SK-N-MC (cell line): ENCODE data around the gene TMC1.

Experiments used
- DNase-seq: peaks from one replicate; pipeline ENCODE4 v3.0.0-alpha.2; 2011; ENCODE audit warnings: low read depth, low spot score
- H3K27ac ChIP-seq: fragments of 200-600 bp; sonication (generic); 2 replicates; pipeline ENCODE4 v1.5.1; 2016; ENCODE audit warnings: mixed run types
- H3K36me3 ChIP-seq: fragments of 200-600 bp; sonication (generic); 2 replicates; pipeline ENCODE4 v1.6.1; 2017; ENCODE audit warnings: antibody characterized with exemption, low read length, mixed read lengths; ENCODE audit not compliant: insufficient read depth
- H3K4me3 ChIP-seq: fragments of 200-600 bp; sonication (generic); 2 replicates; pipeline ENCODE4 v1.5.1; 2016
- H3K9ac ChIP-seq: fragments of 200-600 bp; sonication (generic); 2 replicates; pipeline ENCODE4 v1.8.0; 2017; ENCODE audit warnings: mixed run types, mixed read lengths; ENCODE audit not compliant: insufficient read length
- H3K9me3 ChIP-seq: fragments of 200-600 bp; sonication (generic); 2 replicates; pipeline ENCODE4 v1.6.1; 2017; ENCODE audit warnings: low read depth, mild to moderate bottlenecking, antibody characterized with exemption, low read length, moderate library complexity, mixed read lengths
- EZH2 ChIP-seq: fragments of 200-600 bp; sonication (generic); IDR thresholded peaks from one replicate; pipeline ENCODE4 v1.6.1; 2017; ENCODE audit warnings: antibody characterized with exemption
- FOXP2 ChIP-seq: optimal IDR thresholded peaks from 2 replicates; pipeline ENCODE3; 2011; ENCODE audit warnings: mild to moderate bottlenecking, moderate library complexity; ENCODE audit not compliant: insufficient read depth; ENCODE audit errors: extremely low read length, control extremely low read depth
- POLR2AphosphoS5 ChIP-seq: IDR thresholded peaks from 2 replicates; pipeline ENCODE4 v1.6.1; 2012; ENCODE audit warnings: mild to moderate bottlenecking, low read depth, low read length, borderline replicate concordance

Gene TMC1

GRCh38 chr9:72775570-72775969 lies 254.2 kb downstream of the TMC1 start:
- H3K36me3 ChIP-seq = no peaks in the 10 kb centered on the region
- no peak overlapping the region for H3K4me3 ChIP-seq
- H3K9me3 ChIP-seq = no peaks in the 10 kb centered on the region
- no peak overlapping the region for H3K27ac ChIP-seq
- TF ChIP-seq FOXP2 (no peak), EZH2 (no peak), POLR2AphosphoS5 (no peak)
- no peak overlapping the region for H3K9ac ChIP-seq
- no peak for DNase-seq

GRCh38 chr9:72779614-72780013 lies 258.2 kb downstream of the TMC1 start:
- no peaks in the 10 kb centered on the region for H3K36me3 ChIP-seq
- H3K4me3 ChIP-seq = no peak overlapping the region
- DNase-seq = no peak
- no peak overlapping the region for H3K27ac ChIP-seq
- no peak for TF ChIP-seq EZH2
- TF ChIP-seq FOXP2 = no peak
- TF ChIP-seq POLR2AphosphoS5 = no peak
- H3K9me3 ChIP-seq = peaks cover 2% of the 10 kb centered on the region; the same call in 1 of the 2 replicates
- no peak overlapping the region for H3K9ac ChIP-seq

GRCh38 chr9:72786948-72787347 lies 265.5 kb downstream of the TMC1 start:
- H3K4me3 ChIP-seq = no peak overlapping the region
- H3K27ac ChIP-seq = no peak overlapping the region
- no peak for TF ChIP-seq EZH2
- no peak for TF ChIP-seq FOXP2
- TF ChIP-seq POLR2AphosphoS5 = no peak
- H3K36me3 ChIP-seq = no peaks in the 10 kb centered on the region
- H3K9me3 ChIP-seq = peaks cover 2% of the 10 kb centered on the region; the same call in 1 of the 2 replicates
- DNase-seq = no peak
- no peak overlapping the region for H3K9ac ChIP-seq

GRCh38 chr9:72788966-72789735 lies 267.7 kb downstream of the TMC1 start:
- no peak for TF ChIP-seq POLR2AphosphoS5
- TF ChIP-seq EZH2 = no peak
- TF ChIP-seq FOXP2 = no peak
- H3K27ac ChIP-seq = no peak overlapping the region
- H3K9me3 ChIP-seq = peaks cover 2% of the 10 kb centered on the region; the same call in 1 of the 2 replicates
- DNase-seq = no peak
- no peaks in the 10 kb centered on the region for H3K36me3 ChIP-seq
- H3K4me3 ChIP-seq = no peak overlapping the region
- H3K9ac ChIP-seq = no peak overlapping the region

- H3K9ac ChIP-seq = no peak overlapping the region
- H3K9me3 ChIP-seq = no peaks in the 10 kb centered on the region
- no peak overlapping the region for H3K4me3 ChIP-seq
- H3K27ac ChIP-seq = no peak overlapping the region
- DNase-seq = no peak
- H3K36me3 ChIP-seq = no peaks in the 10 kb centered on the region
- TF ChIP-seq EZH2 = no peak
- TF ChIP-seq POLR2AphosphoS5 = no peak
- TF ChIP-seq FOXP2 = no peak
These were observed 268.5 kb downstream of the TMC1 start for GRCh38 chr9:72789885-72790284.

GRCh38 chr9:72790989-72791388 lies 269.6 kb downstream of the TMC1 start:
- Histone ChIP-seq H3K36me3 (no peaks in the 10 kb centered on the region), H3K9me3 (no peaks in the 10 kb centered on the region), H3K4me3 (peak overlapping the region; percentile 23; the same call in 1 of the 2 replicates), H3K9ac (peak overlapping the region; percentile 9), H3K27ac (no peak overlapping the region)
- TF ChIP-seq EZH2 (no peak), POLR2AphosphoS5 (no peak), FOXP2 (no peak)
- DNase-seq = no peak

GRCh38 chr9:72791436-72791835 lies 270.0 kb downstream of the TMC1 start:
- no peak for TF ChIP-seq EZH2
- no peak for DNase-seq
- peak overlapping the region; percentile 23; the same call in 1 of the 2 replicates for H3K4me3 ChIP-seq
- H3K9me3 ChIP-seq = no peaks in the 10 kb centered on the region
- no peak overlapping the region for H3K9ac ChIP-seq
- H3K36me3 ChIP-seq = no peaks in the 10 kb centered on the region
- H3K27ac ChIP-seq = no peak overlapping the region

- Histone ChIP-seq H3K4me3 (no peak overlapping the region), H3K27ac (no peak overlapping the region), H3K9me3 (no peaks in the 10 kb centered on the region), H3K9ac (no peak overlapping the region), H3K36me3 (no peaks in the 10 kb centered on the region)
- no peak for DNase-seq
- no peak for TF ChIP-seq EZH2
- no peak for TF ChIP-seq POLR2AphosphoS5
- no peak for TF ChIP-seq FOXP2
These were observed 273.5 kb downstream of the TMC1 start for GRCh38 chr9:72794946-72795345.

- Histone ChIP-seq H3K4me3 (no peak overlapping the region), H3K36me3 (no peaks in the 10 kb centered on the region), H3K9ac (no peak overlapping the region), H3K9me3 (no peaks in the 10 kb centered on the region), H3K27ac (no peak overlapping the region)
- TF ChIP-seq EZH2 (no peak), FOXP2 (no peak), POLR2AphosphoS5 (no peak)
- DNase-seq = no peak
These were observed 279.1 kb downstream of the TMC1 start for GRCh38 chr9:72800328-72800994.
